Tibial artery (tissue), 4 donors: ENCODE measurements around the gene CAMK4.

Experiments used
- DNase-seq, 2 donors: peaks; one replicate each; pipeline ENCODE4 v3.0.0-alpha.2; 2019
- H3K27ac ChIP-seq, 2 donors: fragments of 200-600 bp; sonication (generic) in 1 of 2; 1 replicate in 1 of 2; 2 replicates in 1 of 2; pipeline ENCODE4 v1.5.1; 2018 to 2019; ENCODE audit warnings: mild to moderate bottlenecking in 1 of 2
- H3K27me3 ChIP-seq, 2 donors: fragments of 200-600 bp; sonication (generic) in 1 of 2; one replicate each; pipeline versions ENCODE4 v1.5.1 to v1.6.0; 2016 to 2019
- H3K36me3 ChIP-seq, 3 donors: fragments of 200-600 bp; sonication (generic) in 2 of 3; one replicate each; pipeline ENCODE4 v1.5.1; 2016 to 2019; ENCODE audit warnings: mild to moderate bottlenecking in 2 of 3
- H3K4me1 ChIP-seq, 4 donors: fragments of 200-600 bp; sonication (generic) in 2 of 4; 1 replicate in 3 of 4; 2 replicates in 1 of 4; pipeline ENCODE4 v1.5.1; 2016 to 2019
- H3K4me3 ChIP-seq, 2 donors: fragments of 200-600 bp; sonication (generic) in 1 of 2; 1 replicate in 1 of 2; 2 replicates in 1 of 2; pipeline ENCODE4 v1.5.1; 2018 to 2019; ENCODE audit warnings: mild to moderate bottlenecking in 2 of 2
- H3K9me3 ChIP-seq, 3 donors: fragments of 200-600 bp; sonication (generic) in 1 of 3; one replicate each; pipeline ENCODE4 v1.5.1; 2016 to 2019
- CTCF ChIP-seq, 2 experiments: fragments of 200-600 bp in 1 of 2; fragments of 450-650 bp in 1 of 2; IDR thresholded peaks; one replicate each; pipeline ENCODE4 v1.5.1; 2017 to 2019; ENCODE audit warnings: antibody characterized with exemption in 2 of 2, mild to moderate bottlenecking in 1 of 2, moderate library complexity in 1 of 2
- intact Hi-C: fragments of 100-400 bp; cut with DNase I; formaldehyde crosslinking; loops from one replicate; pipeline ENCODE4 v1.15.0; 2023; ENCODE audit warnings: low total_unique reads

The CAMK4 gene

GRCh38 chr5:111472096-111472495 is 247.9 kb downstream of the CAMK4 start:
- DNase-seq = no peak
- H3K27ac ChIP-seq = no peak overlapping the region
- TF ChIP-seq CTCF (IDR thresholded peaks at IDR 0.05) = no peak

GRCh38 chr5:111472579-111472978 is 248.4 kb downstream of the CAMK4 start:
- Histone ChIP-seq H3K27ac (no peak overlapping the region), H3K36me3 (no peaks in the 10 kb centered on the region), H3K27me3 (no peaks in the 10 kb centered on the region), H3K9me3 (no peaks in the 10 kb centered on the region), H3K4me1 (no peaks in the 10 kb centered on the region), H3K4me3 (no peak overlapping the region)
- no peak for DNase-seq
- intact Hi-C loops = no loop called here
- TF ChIP-seq CTCF (IDR thresholded peaks at IDR 0.05) = no peak

More at GRCh38 chr5:111472096-111472495, 247.9 kb downstream of the CAMK4 start:
- no peak overlapping the region for H3K4me3 ChIP-seq
- H3K4me1 ChIP-seq = no peaks in the 10 kb centered on the region
- no peaks in the 10 kb centered on the region for H3K27me3 ChIP-seq
- intact Hi-C loops = no loop called here
- H3K9me3 ChIP-seq = no peaks in the 10 kb centered on the region
- H3K36me3 ChIP-seq = no peaks in the 10 kb centered on the region

- no peaks in the 10 kb centered on the region for H3K27me3 ChIP-seq
- intact Hi-C loops = no loop called here
These were observed 254.1 kb downstream of the CAMK4 start for GRCh38 chr5:111478266-111478665.

GRCh38 chr5:111478898-111479297 is 254.7 kb downstream of the CAMK4 start:
- DNase-seq = no peak
- Histone ChIP-seq H3K36me3 (no peaks in the 10 kb centered on the region), H3K4me1 (no peaks in the 10 kb centered on the region), H3K27ac (no peak overlapping the region), H3K9me3 (no peaks in the 10 kb centered on the region), H3K4me3 (no peak overlapping the region), H3K27me3 (no peaks in the 10 kb centered on the region)
- intact Hi-C loops = no loop called here
- no peak for TF ChIP-seq CTCF (IDR thresholded peaks at IDR 0.05)

More at GRCh38 chr5:111478266-111478665, 254.1 kb downstream of the CAMK4 start:
- no peak for TF ChIP-seq CTCF (IDR thresholded peaks at IDR 0.05)
- no peaks in the 10 kb centered on the region for H3K4me1 ChIP-seq
- no peaks in the 10 kb centered on the region for H3K36me3 ChIP-seq
- no peaks in the 10 kb centered on the region for H3K9me3 ChIP-seq
- H3K4me3 ChIP-seq = no peak overlapping the region
- no peak for DNase-seq
- no peak overlapping the region for H3K27ac ChIP-seq

GRCh38 chr5:111480346-111480745 is 256.2 kb downstream of the CAMK4 start:
- no peaks in the 10 kb centered on the region for H3K36me3 ChIP-seq
- no peaks in the 10 kb centered on the region for H3K27me3 ChIP-seq
- no peak for TF ChIP-seq CTCF (IDR thresholded peaks at IDR 0.05)
- H3K4me1 ChIP-seq = no peaks in the 10 kb centered on the region
- intact Hi-C loops = no loop called here
- H3K27ac ChIP-seq = no peak overlapping the region
- H3K4me3 ChIP-seq = no peak overlapping the region
- H3K9me3 ChIP-seq = no peaks in the 10 kb centered on the region
- DNase-seq = no peak

- no peaks in the 10 kb centered on the region for H3K36me3 ChIP-seq
- no peaks in the 10 kb centered on the region for H3K9me3 ChIP-seq
- H3K27ac ChIP-seq = no peak overlapping the region
- H3K4me3 ChIP-seq = no peak overlapping the region
- H3K4me1 ChIP-seq = peaks cover 0 to 5% (median 0%) of the 10 kb centered on the region in 4 donors
- intact Hi-C loops = no loop called here
- no peak for TF ChIP-seq CTCF (IDR thresholded peaks at IDR 0.05)
- no peak for DNase-seq
- H3K27me3 ChIP-seq = no peaks in the 10 kb centered on the region
These were observed 261.9 kb downstream of the CAMK4 start for GRCh38 chr5:111486055-111486454.
